ENCODE data around the gene ZDHHC11B. TPM values are rescaled to one million over a fixed set of nuclear protein-coding genes. Genes with fewer than 3 reads are reported as not detected.

ZDHHC11B gene
- polyA plus RNA-seq, 1 donor from 2014 or later, result 9.9 TPM

GRCh38 chr5:759111-759751 is 25.3 kb downstream of the ZDHHC11B start:
- no peak for TF ChIP-seq RAD21 (conservative IDR thresholded peaks at IDR 0.05)
- H3K27ac ChIP-seq (ENCODE audit: low read length), result no peak overlapping the region

GRCh38 chr5:758698-759053 is 25.9 kb downstream of the ZDHHC11B start:
- no peak overlapping the region for H3K9ac ChIP-seq (ENCODE audit: low read length)
- no peak overlapping the region for H3K4me2 ChIP-seq (ENCODE audit: low read length)
- no peak overlapping the region for H3K27ac ChIP-seq (ENCODE audit: low read length)

More at GRCh38 chr5:759111-759751, 25.3 kb downstream of the ZDHHC11B start:
- no peaks in the 10 kb centered on the region for H3K79me2 ChIP-seq (replicated peaks; ENCODE audit: insufficient read depth, low read length)
- H3K4me2 ChIP-seq (ENCODE audit: low read length), result no peak overlapping the region
- H3K9me2 ChIP-seq (ENCODE audit: insufficient read depth, low read length), result no peaks in the 10 kb centered on the region
- no peak overlapping the region for H2AFZ ChIP-seq (ENCODE audit: low read depth, low read length)
- H3F3A ChIP-seq (ENCODE audit: insufficient read depth, low read length, poor library complexity, severe bottlenecking), result no peaks in the 10 kb centered on the region
- no peak overlapping the region for H3K9ac ChIP-seq (ENCODE audit: low read length)
- H3K4me3 ChIP-seq (ENCODE audit: low read length), result no peak overlapping the region
- H3K36me3 ChIP-seq (ENCODE audit: insufficient read depth, low read length), result peaks cover 10% of the 10 kb centered on the region
- H4K20me1 ChIP-seq (ENCODE audit: insufficient read depth), result no peaks in the 10 kb centered on the region
- no peaks in the 10 kb centered on the region for H3K27me3 ChIP-seq (ENCODE audit: insufficient read depth, low read depth, low read length)
- no peaks in the 10 kb centered on the region for H3K9me3 ChIP-seq (ENCODE audit: low read length)

GRCh38 chr5:757931-758697 is 26.4 kb downstream of the ZDHHC11B start:
- no peaks in the 10 kb centered on the region for H3K9me2 ChIP-seq (ENCODE audit: insufficient read depth, low read length)
- H4K20me1 ChIP-seq (ENCODE audit: insufficient read depth), result no peaks in the 10 kb centered on the region
- no peak overlapping the region for H3K4me2 ChIP-seq (ENCODE audit: low read length)
- peaks cover 5% of the 10 kb centered on the region for H3K36me3 ChIP-seq (ENCODE audit: insufficient read depth, low read length)
- TF ChIP-seq CTCF (IDR thresholded peaks at IDR 0.05; ENCODE audit: poor library complexity, severe bottlenecking) (no peak), EP300 (conservative IDR thresholded peaks at IDR 0.05; ENCODE audit: poor library complexity, severe bottlenecking) (no peak), POLR2AphosphoS5 (IDR thresholded peaks at IDR 0.05) (no peak), SMC3 (conservative IDR thresholded peaks at IDR 0.05; ENCODE audit: poor library complexity) (no peak), TAF1 (IDR thresholded peaks at IDR 0.05; ENCODE audit: low read depth) (no peak), REST (IDR thresholded peaks at IDR 0.05; ENCODE audit: borderline replicate concordance) (no peak), MXI1 (conservative IDR thresholded peaks at IDR 0.05; ENCODE audit: poor library complexity, severe bottlenecking) (no peak), EZH2 (IDR thresholded peaks at IDR 0.05; ENCODE audit: borderline replicate concordance, insufficient read depth, low read length, poor library complexity, severe bottlenecking) (no peak)
- no peak overlapping the region for H3K27ac ChIP-seq (ENCODE audit: low read length)
- H3K27me3 ChIP-seq (ENCODE audit: insufficient read depth, low read depth, low read length), result no peaks in the 10 kb centered on the region
- no peaks in the 10 kb centered on the region for H3F3A ChIP-seq (ENCODE audit: insufficient read depth, low read length, poor library complexity, severe bottlenecking)
- no peaks in the 10 kb centered on the region for H3K9me3 ChIP-seq (ENCODE audit: low read length)
- no peak overlapping the region for H3K9ac ChIP-seq (ENCODE audit: low read length)
- no peaks in the 10 kb centered on the region for H3K79me2 ChIP-seq (replicated peaks; ENCODE audit: insufficient read depth, low read length)
- no peak overlapping the region for H3K4me3 ChIP-seq (ENCODE audit: low read length)
- H2AFZ ChIP-seq (ENCODE audit: low read depth, low read length), result no peak overlapping the region

More at GRCh38 chr5:758698-759053, 25.9 kb downstream of the ZDHHC11B start:
- Histone ChIP-seq H3K27me3 (ENCODE audit: insufficient read depth, low read depth, low read length) (no peaks in the 10 kb centered on the region), H3F3A (ENCODE audit: insufficient read depth, low read length, poor library complexity, severe bottlenecking) (no peaks in the 10 kb centered on the region), H4K20me1 (ENCODE audit: insufficient read depth) (no peaks in the 10 kb centered on the region), H3K36me3 (ENCODE audit: insufficient read depth, low read length) (peaks cover 5% of the 10 kb centered on the region), H3K9me2 (ENCODE audit: insufficient read depth, low read length) (no peaks in the 10 kb centered on the region), H3K79me2 (replicated peaks; ENCODE audit: insufficient read depth, low read length) (no peaks in the 10 kb centered on the region), H3K4me3 (ENCODE audit: low read length) (no peak overlapping the region), H3K9me3 (ENCODE audit: low read length) (no peaks in the 10 kb centered on the region), H2AFZ (ENCODE audit: low read depth, low read length) (no peak overlapping the region)
- no peak for TF ChIP-seq POLR2AphosphoS5 (IDR thresholded peaks at IDR 0.05)
